HepG2 (cell line): ENCODE results near the gene SAMD4B. TPM values are rescaled to one million over a fixed set of nuclear protein-coding genes. Genes with fewer than 3 reads are reported as not detected.

Source experiments
- ARNT2 ChIP-seq: sonication (generic); formaldehyde crosslinking; IDR thresholded peaks from 2 replicates; pipeline ENCODE4 v1.8.0; 2022; ENCODE audit warnings: mild to moderate bottlenecking, low read depth, missing genetic modification reagents, moderate library complexity
- BRD4 ChIP-seq: sonication (generic); formaldehyde crosslinking; IDR thresholded peaks from 2 replicates; pipeline ENCODE4 v1.4.0; 2020; ENCODE audit warnings: missing genetic modification reagents
- CAMTA2 ChIP-seq: sonication (generic); formaldehyde crosslinking; IDR thresholded peaks from 2 replicates; pipeline ENCODE4 v1.4.0; 2020; ENCODE audit warnings: mild to moderate bottlenecking, missing genetic modification reagents, borderline replicate concordance
- ELF1 ChIP-seq: sonication (generic); formaldehyde crosslinking; IDR thresholded peaks from 2 replicates; pipeline ENCODE4 v1.4.0; 2020; ENCODE audit warnings: missing genetic modification reagents
- HNF4A ChIP-seq: sonication (generic); formaldehyde crosslinking; IDR thresholded peaks from 2 replicates; pipeline ENCODE4 v1.4.0; 2020; ENCODE audit warnings: missing genetic modification reagents
- HOXD1 ChIP-seq: sonication (generic); formaldehyde crosslinking; IDR thresholded peaks from 2 replicates; pipeline ENCODE4 v1.5.0; 2020; ENCODE audit warnings: missing genetic modification reagents
- KDM2A ChIP-seq: sonication (generic); formaldehyde crosslinking; IDR thresholded peaks from 2 replicates; pipeline ENCODE4 v1.4.0; 2020; ENCODE audit warnings: low read depth, missing genetic modification reagents, borderline replicate concordance
- KLF13 ChIP-seq: sonication (generic); formaldehyde crosslinking; IDR thresholded peaks from 2 replicates; pipeline ENCODE4 v1.4.0; 2020; ENCODE audit warnings: mild to moderate bottlenecking, missing genetic modification reagents
- NONO ChIP-seq, 2 experiments: fragments of 450-650 bp in 1 of 2; sonication (generic) in 1 of 2; formaldehyde crosslinking in 1 of 2; IDR thresholded peaks in 1 of 2; conservative IDR thresholded peaks in 1 of 2; 2 replicates each; pipeline versions ENCODE4 v1.6.1 to v1.8.0; 2017 to 2022; ENCODE audit warnings: mild to moderate bottlenecking in 1 of 2, missing genetic modification reagents in 1 of 2, moderate library complexity in 1 of 2
- NR2F2 ChIP-seq: IDR thresholded peaks from 2 replicates; pipeline ENCODE4 v1.6.1; 2012; ENCODE audit warnings: low read depth, inconsistent platforms, borderline replicate concordance
- PAF1 ChIP-seq: IDR thresholded peaks from 2 replicates; pipeline ENCODE4 v1.6.1; 2016; ENCODE audit warnings: missing genetic modification reagents, missing compliant biosample characterization
- PCBP1 ChIP-seq: fragments of 200-400 bp; formaldehyde crosslinking; IDR thresholded peaks from 2 replicates; pipeline ENCODE4 v1.6.1; 2017; ENCODE audit warnings: mild to moderate bottlenecking, low read depth, low read length, borderline replicate concordance
- PHF8 ChIP-seq: sonication (generic); formaldehyde crosslinking; IDR thresholded peaks from 2 replicates; pipeline ENCODE4 v1.5.0; 2020; ENCODE audit warnings: missing genetic modification reagents
- POLR2A ChIP-seq, 2 experiments: IDR thresholded peaks; 2 replicates each; pipeline ENCODE4 v1.6.1; 2011; ENCODE audit warnings: low read depth in 2 of 2, low read length in 2 of 2, mild to moderate bottlenecking in 1 of 2, moderate library complexity in 1 of 2; ENCODE audit not compliant: insufficient read depth in 1 of 2
- TAF1 ChIP-seq: sonication (generic); formaldehyde crosslinking; IDR thresholded peaks from 2 replicates; pipeline ENCODE4 v1.4.0; 2020; ENCODE audit warnings: missing genetic modification reagents
- THAP11 ChIP-seq: IDR thresholded peaks from 2 replicates; pipeline ENCODE4 v1.6.1; 2016; ENCODE audit warnings: missing biosample characterization, missing genetic modification reagents
- ZC3H13 ChIP-seq: sonication (generic); formaldehyde crosslinking; IDR thresholded peaks from 2 replicates; pipeline ENCODE4 v1.8.1; 2023; ENCODE audit warnings: mild to moderate bottlenecking, missing genetic modification reagents, moderate library complexity
- ZFX ChIP-seq: sonication (generic); formaldehyde crosslinking; IDR thresholded peaks from 2 replicates; pipeline ENCODE4 v1.4.0; 2020; ENCODE audit warnings: mild to moderate bottlenecking, low read depth, missing genetic modification reagents, moderate library complexity
- ZFY ChIP-seq: sonication (generic); formaldehyde crosslinking; IDR thresholded peaks from 2 replicates; pipeline ENCODE4 v1.4.0; 2020; ENCODE audit warnings: missing genetic modification reagents
- ZNF251 ChIP-seq: sonication (generic); formaldehyde crosslinking; IDR thresholded peaks from 2 replicates; pipeline ENCODE4 v1.9.0; 2021; ENCODE audit warnings: mild to moderate bottlenecking, missing genetic modification reagents
- ZNF292 ChIP-seq: sonication (generic); formaldehyde crosslinking; IDR thresholded peaks from 2 replicates; pipeline ENCODE4 v1.8.1; 2022; ENCODE audit warnings: mild to moderate bottlenecking, low read depth, missing genetic modification reagents, borderline replicate concordance
- ZNF652 ChIP-seq: IDR thresholded peaks from 2 replicates; pipeline ENCODE4 v1.6.1; 2016; ENCODE audit warnings: low read depth, borderline replicate concordance
- ZNF772 ChIP-seq: sonication (generic); formaldehyde crosslinking; IDR thresholded peaks from 2 replicates; pipeline ENCODE4 v1.5.0; 2020; ENCODE audit warnings: mild to moderate bottlenecking, missing genetic modification reagents
- ZSCAN21 ChIP-seq: sonication (generic); formaldehyde crosslinking; IDR thresholded peaks from 2 replicates; pipeline ENCODE4 v1.8.0; 2022; ENCODE audit warnings: mild to moderate bottlenecking, missing genetic modification reagents, moderate library complexity, borderline replicate concordance
- polyA plus RNA-seq, 8 experiments: library from polyadenylated mRNA; depleted of rRNA in 3 of 8; stranded (reverse) in 7 of 8; unstranded in 1 of 8; fragments of >200 nt; fragmentation: Illumina TruSeq in 4 of 8; extraction: Trizol in 4 of 8; gene quantifications; 2 replicates each; pipeline versions ENCODE4 v1.2.1 to v1.2.3, GENCODE V29; 2011 to 2016; ENCODE audit warnings: low read depth in 4 of 8, missing spikeins in 1 of 8, mixed read lengths in 1 of 8; ENCODE audit not compliant: insufficient read depth in 1 of 8
- total RNA-seq, 5 experiments: library from RNA; depleted of rRNA; stranded (reverse); fragments of >200 nt; fragmentation: Illumina TruSeq; extraction: Trizol; gene quantifications; 2 replicates each; pipeline ENCODE4 v1.2.3, GENCODE V29; 2016; ENCODE audit warnings: low read depth in 1 of 5
- TF ChIP-seq, protein P1 (sequence below): sonication (generic); formaldehyde crosslinking; IDR thresholded peaks from 2 replicates; pipeline ENCODE4 v1.5.1; 2020; ENCODE audit warnings: mild to moderate bottlenecking, moderate library complexity, missing genetic modification reagents
- TF ChIP-seq, protein P2 (sequence below): sonication (generic); formaldehyde crosslinking; IDR thresholded peaks from 2 replicates; pipeline ENCODE4 v1.4.0; 2020; ENCODE audit warnings: missing genetic modification reagents

Gene SAMD4B
- total and polyA plus RNA-seq, 2 of the 13 experiments (the other 11 are each of a cell fraction or from before 2014, with no cell fraction given) = 26.0 to 31.8 TPM

DNA sequence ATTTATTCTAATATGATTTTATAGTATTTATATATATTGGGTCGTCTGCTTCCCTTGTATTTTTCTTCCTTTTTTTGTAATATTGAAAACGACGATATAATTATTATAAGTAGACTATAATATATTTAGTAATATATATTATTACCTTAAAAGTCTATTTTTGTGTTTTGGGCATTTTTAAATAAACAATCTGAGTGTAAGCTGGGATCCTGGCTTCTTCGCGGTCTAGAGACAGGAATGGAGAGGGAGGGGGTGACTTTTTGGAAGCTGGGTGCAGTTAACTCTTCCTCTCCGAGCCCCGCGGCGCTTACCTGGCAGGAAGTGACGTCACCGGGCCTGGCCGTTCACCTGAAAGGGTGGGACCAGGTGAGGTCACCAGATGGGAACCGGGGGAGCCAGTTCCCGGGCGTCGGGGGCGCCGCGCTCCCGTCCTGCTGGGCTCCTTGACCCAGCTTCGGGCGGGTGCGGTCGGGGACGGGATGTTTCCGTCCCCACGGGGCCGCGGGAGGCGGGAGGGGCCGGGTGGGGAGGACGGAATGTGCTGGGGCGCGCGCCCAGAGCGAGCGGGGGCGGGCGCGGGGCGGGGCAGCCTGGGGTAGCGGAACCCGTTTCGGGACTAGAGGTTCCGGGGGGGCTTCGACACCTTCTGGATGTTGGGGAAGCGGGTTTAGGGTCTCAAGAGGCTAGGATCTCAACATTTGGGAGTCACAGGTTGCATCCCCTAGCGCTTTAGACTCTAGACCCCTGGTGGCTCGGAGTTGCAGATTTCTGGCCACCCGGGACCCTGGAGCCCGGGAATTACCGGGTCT lies 67.2 kb downstream of the SAMD4B start (continued):
- TF ChIP-seq, protein P1, sequence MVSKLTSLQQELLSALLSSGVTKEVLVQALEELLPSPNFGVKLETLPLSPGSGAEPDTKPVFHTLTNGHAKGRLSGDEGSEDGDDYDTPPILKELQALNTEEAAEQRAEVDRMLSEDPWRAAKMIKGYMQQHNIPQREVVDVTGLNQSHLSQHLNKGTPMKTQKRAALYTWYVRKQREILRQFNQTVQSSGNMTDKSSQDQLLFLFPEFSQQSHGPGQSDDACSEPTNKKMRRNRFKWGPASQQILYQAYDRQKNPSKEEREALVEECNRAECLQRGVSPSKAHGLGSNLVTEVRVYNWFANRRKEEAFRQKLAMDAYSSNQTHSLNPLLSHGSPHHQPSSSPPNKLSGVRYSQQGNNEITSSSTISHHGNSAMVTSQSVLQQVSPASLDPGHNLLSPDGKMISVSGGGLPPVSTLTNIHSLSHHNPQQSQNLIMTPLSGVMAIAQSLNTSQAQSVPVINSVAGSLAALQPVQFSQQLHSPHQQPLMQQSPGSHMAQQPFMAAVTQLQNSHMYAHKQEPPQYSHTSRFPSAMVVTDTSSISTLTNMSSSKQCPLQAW (CRISPR knock-in tag) = peak; percentile 70; the same call in 1 of the 2 replicates
- TF ChIP-seq ZNF772 (CRISPR knock-in tag) = peak; percentile 35; the same call in 1 of the 2 replicates
- TF ChIP-seq ELF1 (CRISPR knock-in tag) = peak; percentile 23; the same call in 1 of the 2 replicates
- TF ChIP-seq PCBP1 = no peak
- TF ChIP-seq, protein P2, sequence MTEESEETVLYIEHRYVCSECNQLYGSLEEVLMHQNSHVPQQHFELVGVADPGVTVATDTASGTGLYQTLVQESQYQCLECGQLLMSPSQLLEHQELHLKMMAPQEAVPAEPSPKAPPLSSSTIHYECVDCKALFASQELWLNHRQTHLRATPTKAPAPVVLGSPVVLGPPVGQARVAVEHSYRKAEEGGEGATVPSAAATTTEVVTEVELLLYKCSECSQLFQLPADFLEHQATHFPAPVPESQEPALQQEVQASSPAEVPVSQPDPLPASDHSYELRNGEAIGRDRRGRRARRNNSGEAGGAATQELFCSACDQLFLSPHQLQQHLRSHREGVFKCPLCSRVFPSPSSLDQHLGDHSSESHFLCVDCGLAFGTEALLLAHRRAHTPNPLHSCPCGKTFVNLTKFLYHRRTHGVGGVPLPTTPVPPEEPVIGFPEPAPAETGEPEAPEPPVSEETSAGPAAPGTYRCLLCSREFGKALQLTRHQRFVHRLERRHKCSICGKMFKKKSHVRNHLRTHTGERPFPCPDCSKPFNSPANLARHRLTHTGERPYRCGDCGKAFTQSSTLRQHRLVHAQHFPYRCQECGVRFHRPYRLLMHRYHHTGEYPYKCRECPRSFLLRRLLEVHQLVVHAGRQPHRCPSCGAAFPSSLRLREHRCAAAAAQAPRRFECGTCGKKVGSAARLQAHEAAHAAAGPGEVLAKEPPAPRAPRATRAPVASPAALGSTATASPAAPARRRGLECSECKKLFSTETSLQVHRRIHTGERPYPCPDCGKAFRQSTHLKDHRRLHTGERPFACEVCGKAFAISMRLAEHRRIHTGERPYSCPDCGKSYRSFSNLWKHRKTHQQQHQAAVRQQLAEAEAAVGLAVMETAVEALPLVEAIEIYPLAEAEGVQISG (CRISPR knock-in tag) = 0 out of 2 replicates have a peak, but pooled peaks have one; percentile 18
- TF ChIP-seq POLR2A (IDR thresholded peaks at IDR 0.05; ENCODE audit: insufficient read depth in 1 of 2, low read depth in 2 of 2, low read length in 2 of 2) = peak; percentile 45 to 83; a peak in 3 of 4 replicates
- TF ChIP-seq ZFX (CRISPR knock-in tag) = peak; percentile 12; the same call in 1 of the 2 replicates
- no peak for TF ChIP-seq HNF4A
- peak; percentile 44; the same call in 1 of the 2 replicates for TF ChIP-seq NR2F2
- no peak for TF ChIP-seq HOXD1 (CRISPR knock-in tag)
- peak; percentile 26; the same call in 1 of the 2 replicates for TF ChIP-seq ZSCAN21 (CRISPR knock-in tag)
- TF ChIP-seq ZNF292 (CRISPR knock-in tag) = no peak
- TF ChIP-seq BRD4 (CRISPR knock-in tag) = no peak
- peak; percentile 89 for TF ChIP-seq KDM2A (CRISPR knock-in tag)
- TF ChIP-seq ZC3H13 (CRISPR knock-in tag) = peak; percentile 99
- TF ChIP-seq PHF8 = 0 out of 2 replicates have a peak, but pooled peaks have one; percentile 19
- TF ChIP-seq THAP11 (CRISPR knock-in tag) = no peak; the same call in 1 of the 2 replicates
- TF ChIP-seq ZNF652 (CRISPR knock-in tag) = peak; percentile 71
- no peak for TF ChIP-seq CAMTA2 (CRISPR knock-in tag)
- TF ChIP-seq PAF1 = peak; percentile 62; the same call in 1 of the 2 replicates
- TF ChIP-seq ARNT2 = 0 out of 2 replicates have a peak, but pooled peaks have one; percentile 77
- TF ChIP-seq TAF1 (CRISPR knock-in tag) = peak; percentile 16; the same call in 1 of the 2 replicates
- no peak for TF ChIP-seq ZNF251 (CRISPR knock-in tag)
- no peak for TF ChIP-seq KLF13 (CRISPR knock-in tag)
- TF ChIP-seq ZFY (CRISPR knock-in tag) = peak; percentile 26; the same call in 1 of the 2 replicates
- TF ChIP-seq NONO (IDR thresholded peaks at IDR 0.05) = no peak
- peak; percentile 44; the same call in 1 of the 2 replicates for TF ChIP-seq NONO (CRISPR knock-in tag; conservative IDR thresholded peaks at IDR 0.05)
